Skin epidermis (tissue), 12 donors: ENCODE measurements around the gene RCC1.
"Not testable (repeated sequence)": the region's sequence is repeated elsewhere in the genome, so short reads cannot be mapped to it uniquely, and the experiment has no call there.

ENCODE experiments used
- H3K27ac ChIP-seq, 21 experiments: fragments of 200-600 bp; sonication (generic) in 11 of 21; one replicate each; pipeline ENCODE4 v1.5.0; 2020; ENCODE audit warnings: mild to moderate bottlenecking in 3 of 21, inconsistent platforms in 2 of 21, moderate library complexity in 2 of 21
- H3K4me3 ChIP-seq, 7 experiments: fragments of 200-600 bp; sonication (generic) in 2 of 7; one replicate each; pipeline ENCODE4 v1.5.0; 2020; ENCODE audit warnings: inconsistent platforms in 2 of 7, mild to moderate bottlenecking in 2 of 7, moderate library complexity in 1 of 7

Gene RCC1

GRCh38 chr1:28538286-28538685 is 32.4 kb downstream of the RCC1 start:
- Histone ChIP-seq H3K27ac (no peak overlapping the region), H3K4me3 (no peak overlapping the region)

GRCh38 chr1:28540651-28541050 is 34.8 kb downstream of the RCC1 start:
- Histone ChIP-seq H3K27ac (no peak overlapping the region), H3K4me3 (no peak overlapping the region)

- not testable (repeated sequence) for H3K27ac ChIP-seq, H3K4me3 ChIP-seq
Observed at GRCh38 chr1:28541414-28542015, 35.7 kb downstream of the RCC1 start.

- H3K27ac ChIP-seq: no peak overlapping the region
- H3K4me3 ChIP-seq: no peak overlapping the region
Observed at GRCh38 chr1:28545246-28545628, 39.4 kb downstream of the RCC1 start.

GRCh38 chr1:28548318-28548717 is 42.5 kb downstream of the RCC1 start:
- no peak overlapping the region for H3K4me3 ChIP-seq
- no peak overlapping the region for H3K27ac ChIP-seq

GRCh38 chr1:28551381-28551780 is 45.5 kb downstream of the RCC1 start:
- no peak overlapping the region for H3K4me3 ChIP-seq
- no peak overlapping the region for H3K27ac ChIP-seq

- H3K27ac ChIP-seq: peak within 1 kb of the TSS; percentile 29 to 93 (median 86)
- peak within 1 kb of the TSS; percentile 69 to 94 (median 87) for H3K4me3 ChIP-seq
Observed at GRCh38 chr1:28552758-28553663, 47.2 kb downstream of the RCC1 start, which contains the start of gene TRNAU1AP. Gene TRNAU1AP, plus strand, starts transcription at chr1:28553085. Its CDS starts 26 bp downstream, at chr1:28553111.

GRCh38 chr1:28560886-28561285 is 55.0 kb downstream of the RCC1 start:
- Histone ChIP-seq H3K4me3 (no peak overlapping the region), H3K27ac (peak overlapping the region in 1 of 21 experiments; percentile 26)

GRCh38 chr1:28564310-28564709 is 58.5 kb downstream of the RCC1 start:
- H3K27ac ChIP-seq: no peak overlapping the region
- H3K4me3 ChIP-seq: no peak overlapping the region

GRCh38 chr1:28565040-28565439 is 59.2 kb downstream of the RCC1 start:
- Histone ChIP-seq H3K27ac (no peak overlapping the region), H3K4me3 (no peak overlapping the region)

- Histone ChIP-seq H3K27ac (no peak overlapping the region), H3K4me3 (no peak overlapping the region)
Observed at GRCh38 chr1:28565726-28566125, 59.9 kb downstream of the RCC1 start.

- no peak overlapping the region for H3K4me3 ChIP-seq
- no peak overlapping the region for H3K27ac ChIP-seq
Observed at GRCh38 chr1:28566931-28567330, 61.1 kb downstream of the RCC1 start.

- H3K4me3 ChIP-seq: no peak overlapping the region
- H3K27ac ChIP-seq: no peak overlapping the region
Observed at GRCh38 chr1:28571911-28572310, 66.1 kb downstream of the RCC1 start.

- H3K27ac ChIP-seq, H3K4me3 ChIP-seq: not testable (repeated sequence)
Observed at GRCh38 chr1:28572891-28573290, 67.0 kb downstream of the RCC1 start.

GRCh38 chr1:28573564-28573963 is 67.7 kb downstream of the RCC1 start:
- no peak overlapping the region for H3K4me3 ChIP-seq
- H3K27ac ChIP-seq: no peak overlapping the region

GRCh38 chr1:28577052-28577678 is 71.3 kb downstream of the RCC1 start:
- Histone ChIP-seq H3K4me3 (no peak overlapping the region), H3K27ac (no peak overlapping the region)

GRCh38 chr1:28577738-28578536 is 72.1 kb downstream of the RCC1 start:
- Histone ChIP-seq H3K4me3 (no peak overlapping the region), H3K27ac (no peak overlapping the region)

- Histone ChIP-seq H3K4me3 (no peak overlapping the region), H3K27ac (peak overlapping the region in 2 of 21 experiments; percentile 7)
Observed at GRCh38 chr1:28578696-28579218, 72.9 kb downstream of the RCC1 start.

GRCh38 chr1:28579401-28579800 is 73.6 kb downstream of the RCC1 start:
- peak overlapping the region in 5 of 7 experiments; percentile 73 to 96 (median 91) for H3K4me3 ChIP-seq

More at GRCh38 chr1:28579401-28579800, 73.6 kb downstream of the RCC1 start:
- H3K27ac ChIP-seq: peak overlapping the region in 4 of 21 experiments; percentile 7 to 96 (median 17)
